Measurements from ENCODE around the gene SPDL1. TPM values are rescaled to one million over a fixed set of nuclear protein-coding genes. Genes with fewer than 3 reads are reported as not detected.

SPDL1 gene
- total and polyA plus RNA-seq, 2 donors (not counting 1 experiment from before 2014, with no cell fraction given) = 4.1 to 17.9 TPM

DNA sequence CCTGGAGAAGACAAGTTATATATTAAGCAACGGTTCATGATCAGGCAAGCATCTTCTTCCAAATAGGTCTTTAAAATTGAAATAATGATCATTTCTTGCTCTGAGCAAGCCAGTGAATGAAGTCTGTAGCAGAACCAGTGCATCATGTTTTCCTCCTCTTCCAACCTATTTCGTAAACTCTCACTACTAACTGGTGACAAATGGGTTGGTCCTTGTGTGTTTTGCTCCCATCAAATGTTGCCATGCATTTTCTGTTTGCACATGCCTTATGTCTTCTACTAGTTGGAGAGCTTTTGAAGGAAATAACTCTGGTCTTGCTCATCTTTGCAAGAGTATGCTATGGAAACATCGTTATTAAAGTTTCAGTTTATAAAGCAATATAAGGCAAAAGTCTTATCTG is 37.2 kb upstream of the SPDL1 start:
- H3K9me3 Mint-ChIP-seq (ENCODE audit: insufficient read depth) = peaks cover 2% of the 10 kb centered on the region
- Histone ChIP-seq H3K4me2 (replicated peaks; ENCODE audit: low read depth, low read length, poor library complexity, severe bottlenecking) (no peak overlapping the region), H3K4me1 (ENCODE audit: control insufficient read depth in 2 of 2, insufficient read depth in 2 of 2, low read length in 2 of 2) (no peaks in the 10 kb centered on the region), H4K20me1 (ENCODE audit: control insufficient read depth, insufficient read depth, low read length, poor library complexity, severe bottlenecking) (no peaks in the 10 kb centered on the region), H3K27ac (ENCODE audit: low read length in 2 of 2) (no peak overlapping the region), H2AFZ (ENCODE audit: insufficient read depth, low read depth, low read length, poor library complexity, severe bottlenecking) (no peak overlapping the region), H3K4me3 (ENCODE audit: control extremely low read depth in 1 of 5, extremely low read depth in 1 of 5, insufficient read depth in 1 of 5, low read depth in 2 of 5, low read length in 4 of 5) (no peak overlapping the region), H3K9ac (ENCODE audit: low read length) (no peak overlapping the region), H3K27me3 (replicated peaks in 1 of 4; ENCODE audit: control extremely low read depth in 1 of 4, control insufficient read depth in 3 of 4, insufficient read depth in 4 of 4, low read length in 3 of 4) (peaks cover 0 to 14% (median 6%) of the 10 kb centered on the region in 4 experiments), H3K79me2 (ENCODE audit: control insufficient read depth, insufficient read depth, low read length) (no peaks in the 10 kb centered on the region), H3K36me3 (replicated peaks in 1 of 2; ENCODE audit: control extremely low read depth in 1 of 2, control insufficient read depth in 1 of 2, extremely low read depth in 1 of 2, insufficient read depth in 2 of 2, low read length in 1 of 2) (no peaks in the 10 kb centered on the region), H3K9me3 (ENCODE audit: control extremely low read depth in 1 of 3, control insufficient read depth in 2 of 3, insufficient read depth in 1 of 3, low read length in 2 of 3) (no peaks in the 10 kb centered on the region)
- CTCF ChIA-PET = interaction anchor here (1.1 kb wide), 1 partner anchor 559 kb away, joined by 3 read pairs; no protein-coding TSS in a partner anchor
- POLR2A ChIA-PET = no interaction called here
- DNase-seq (no peak), ATAC-seq (ENCODE audit: low read depth) (no peak)
- no peak for TF ChIP-seq EZH2 (IDR thresholded peaks at IDR 0.05; ENCODE audit: borderline replicate concordance, insufficient read depth, low read depth, low read length, poor library complexity, severe bottlenecking)
- TF ChIP-seq, protein P1, sequence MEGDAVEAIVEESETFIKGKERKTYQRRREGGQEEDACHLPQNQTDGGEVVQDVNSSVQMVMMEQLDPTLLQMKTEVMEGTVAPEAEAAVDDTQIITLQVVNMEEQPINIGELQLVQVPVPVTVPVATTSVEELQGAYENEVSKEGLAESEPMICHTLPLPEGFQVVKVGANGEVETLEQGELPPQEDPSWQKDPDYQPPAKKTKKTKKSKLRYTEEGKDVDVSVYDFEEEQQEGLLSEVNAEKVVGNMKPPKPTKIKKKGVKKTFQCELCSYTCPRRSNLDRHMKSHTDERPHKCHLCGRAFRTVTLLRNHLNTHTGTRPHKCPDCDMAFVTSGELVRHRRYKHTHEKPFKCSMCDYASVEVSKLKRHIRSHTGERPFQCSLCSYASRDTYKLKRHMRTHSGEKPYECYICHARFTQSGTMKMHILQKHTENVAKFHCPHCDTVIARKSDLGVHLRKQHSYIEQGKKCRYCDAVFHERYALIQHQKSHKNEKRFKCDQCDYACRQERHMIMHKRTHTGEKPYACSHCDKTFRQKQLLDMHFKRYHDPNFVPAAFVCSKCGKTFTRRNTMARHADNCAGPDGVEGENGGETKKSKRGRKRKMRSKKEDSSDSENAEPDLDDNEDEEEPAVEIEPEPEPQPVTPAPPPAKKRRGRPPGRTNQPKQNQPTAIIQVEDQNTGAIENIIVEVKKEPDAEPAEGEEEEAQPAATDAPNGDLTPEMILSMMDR (IDR thresholded peaks at IDR 0.05) = no peak
- WGBS (ENCODE audit: insufficient coverage) = no CpG with 5 or more reads among the region's 3 CpGs
- H3K4me3 Mint-ChIP-seq = no peak overlapping the region
- H3K27ac Mint-ChIP-seq = no peak overlapping the region
- no peaks in the 10 kb centered on the region for H3K4me1 Mint-ChIP-seq
- intact Hi-C loops (cut with micrococcal nuclease) = no loop called here
- peaks cover 61% of the 10 kb centered on the region for H3K27me3 Mint-ChIP-seq

DNA sequence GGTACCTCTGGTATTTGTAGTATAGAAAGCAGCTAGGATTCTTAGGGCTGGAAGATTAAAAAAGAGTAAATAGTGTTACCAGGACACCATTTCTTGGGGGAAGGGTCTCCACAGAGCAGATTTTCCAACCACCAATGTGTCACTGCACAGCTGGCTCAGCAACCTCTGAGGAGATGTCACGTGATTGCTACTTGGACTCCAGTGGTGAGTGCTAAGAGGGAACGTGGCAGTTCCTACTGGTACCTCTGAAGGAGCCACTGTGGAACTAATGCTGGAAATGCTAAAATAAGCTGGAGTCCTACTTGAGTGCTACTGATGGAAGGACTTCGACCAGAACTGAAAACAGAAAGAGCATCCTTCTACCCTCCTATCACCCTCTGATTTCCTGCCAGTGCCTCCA is 36.1 kb upstream of the SPDL1 start:
- Mint-ChIP-seq H3K4me3 (no peak overlapping the region), H3K9me3 (ENCODE audit: insufficient read depth) (peaks cover 2% of the 10 kb centered on the region), H3K27ac (no peak overlapping the region), H3K27me3 (peaks cover 67% of the 10 kb centered on the region), H3K4me1 (no peaks in the 10 kb centered on the region)
- Histone ChIP-seq H3K9me3 (ENCODE audit: control extremely low read depth in 1 of 3, control insufficient read depth in 2 of 3, insufficient read depth in 1 of 3, low read length in 2 of 3) (no peaks in the 10 kb centered on the region), H3K79me2 (ENCODE audit: control insufficient read depth, insufficient read depth, low read length) (no peaks in the 10 kb centered on the region), H3K9ac (ENCODE audit: low read length) (no peak overlapping the region), H3K27me3 (replicated peaks in 1 of 4; ENCODE audit: control extremely low read depth in 1 of 4, control insufficient read depth in 3 of 4, insufficient read depth in 4 of 4, low read length in 3 of 4) (peaks cover 0 to 14% (median 8%) of the 10 kb centered on the region in 4 experiments), H3K36me3 (replicated peaks in 1 of 2; ENCODE audit: control extremely low read depth in 1 of 2, control insufficient read depth in 1 of 2, extremely low read depth in 1 of 2, insufficient read depth in 2 of 2, low read length in 1 of 2) (no peaks in the 10 kb centered on the region), H3K4me1 (ENCODE audit: control insufficient read depth in 2 of 2, insufficient read depth in 2 of 2, low read length in 2 of 2) (no peaks in the 10 kb centered on the region), H4K20me1 (ENCODE audit: control insufficient read depth, insufficient read depth, low read length, poor library complexity, severe bottlenecking) (no peaks in the 10 kb centered on the region), H3K27ac (ENCODE audit: low read length in 2 of 2) (no peak overlapping the region), H2AFZ (ENCODE audit: insufficient read depth, low read depth, low read length, poor library complexity, severe bottlenecking) (no peak overlapping the region), H3K4me2 (replicated peaks; ENCODE audit: low read depth, low read length, poor library complexity, severe bottlenecking) (no peak overlapping the region), H3K4me3 (ENCODE audit: control extremely low read depth in 1 of 5, extremely low read depth in 1 of 5, insufficient read depth in 1 of 5, low read depth in 2 of 5, low read length in 4 of 5) (no peak overlapping the region)
- intact Hi-C loops (cut with micrococcal nuclease) = no loop called here
- DNase-seq (no peak), ATAC-seq (ENCODE audit: low read depth) (no peak)
- POLR2A ChIA-PET = no interaction called here
- WGBS (ENCODE audit: insufficient coverage) = 46% methylated on average over 3 of the region's 3 CpGs
- CTCF ChIA-PET = interaction anchor here (1.7 kb wide), 1 partner anchor 560 kb away, joined by 5 read pairs; no protein-coding TSS in a partner anchor
- TF ChIP-seq, protein P1 (IDR thresholded peaks at IDR 0.05) = no peak
- no peak for TF ChIP-seq EZH2 (IDR thresholded peaks at IDR 0.05; ENCODE audit: borderline replicate concordance, insufficient read depth, low read depth, low read length, poor library complexity, severe bottlenecking)

Data from B cell (primary cell).